HFF-Myc (cell line): ENCODE data around the gene RSPH4A.

Source experiments
- DNase-seq: peaks from one replicate; pipeline ENCODE4 v3.0.0-alpha.2; 2011; ENCODE audit warnings: low read depth; ENCODE audit errors: extremely low read depth
- H3K4me3 ChIP-seq: replicated peaks from 2 replicates; pipeline ENCODE4 v1.5.1; 2011; ENCODE audit warnings: low read depth, mild to moderate bottlenecking, control low read depth, low read length
- CTCF ChIP-seq: IDR thresholded peaks from 2 replicates; pipeline ENCODE4 v1.5.1; 2012; ENCODE audit warnings: mild to moderate bottlenecking, low read depth, low read length, control low read depth; ENCODE audit errors: missing control alignments

RSPH4A gene

GRCh38 chr6:116625872-116626271 is 9.6 kb downstream of the RSPH4A start:
- DNase-seq = no peak
- no peak for TF ChIP-seq CTCF

GRCh38 chr6:116629563-116629981 is 13.3 kb downstream of the RSPH4A start:
- no peak for TF ChIP-seq CTCF
- no peak for DNase-seq
- H3K4me3 ChIP-seq = no peak overlapping the region

More at GRCh38 chr6:116625872-116626271, 9.6 kb downstream of the RSPH4A start:
- no peak overlapping the region for H3K4me3 ChIP-seq

- DNase-seq = no peak
- no peak overlapping the region for H3K4me3 ChIP-seq
- no peak for TF ChIP-seq CTCF
Observed at GRCh38 chr6:116631379-116631990, 15.2 kb downstream of the RSPH4A start.

- peak; percentile 37 for TF ChIP-seq CTCF
- no peak for DNase-seq
- no peak overlapping the region for H3K4me3 ChIP-seq
Observed at GRCh38 chr6:116633685-116634084, 17.4 kb downstream of the RSPH4A start.

- no peak overlapping the region for H3K4me3 ChIP-seq
- DNase-seq = no peak
- TF ChIP-seq CTCF = no peak
Observed at GRCh38 chr6:116648156-116648555, 31.9 kb downstream of the RSPH4A start.

GRCh38 chr6:116649129-116649528 is 32.9 kb downstream of the RSPH4A start:
- no peak for DNase-seq
- no peak for TF ChIP-seq CTCF
- H3K4me3 ChIP-seq = no peak overlapping the region

GRCh38 chr6:116651916-116652315 is 35.6 kb downstream of the RSPH4A start:
- TF ChIP-seq CTCF = no peak
- DNase-seq = no peak
- no peak overlapping the region for H3K4me3 ChIP-seq
